Endothelial cell of umbilical vein (primary cell): ENCODE data around the gene MVD. TPM values are rescaled to one million over a fixed set of nuclear protein-coding genes. Genes with fewer than 3 reads are reported as not detected.

ENCODE experiments used
- BruUV-seq: library from RNA; stranded (reverse); fragments of 400-500 nt; replicated peaks from 2 replicates; lab custom pipeline; 2021; lab: Mats Ljungman, UMichigan
- CTCF ChIA-PET: fragments of 300-600, 350-600 bp; sonication (Branson Sonifier 250); formaldehyde crosslinking; loops from one replicate; lab custom pipeline; 2021; ENCODE audit warnings: antibody characterized with exemption, inconsistent platforms; lab: Charles Lee
- POLR2A ChIA-PET: fragments of 300-600, 350-600 bp; sonication (Branson Sonifier 250); formaldehyde crosslinking; loops from one replicate; lab custom pipeline; 2021; ENCODE audit warnings: antibody characterized with exemption, inconsistent platforms; lab: Charles Lee
- DNase-seq: peaks from one replicate; pipeline ENCODE4 v3.0.0-alpha.2; 2011; ENCODE audit warnings: low read depth, low spot score
- FAIRE-seq: peaks from 2 replicates; lab custom pipeline; 2011; peaks lifted over from hg19 to GRCh38; lab: Jason Lieb, UNC
- H2AFZ ChIP-seq: 2 replicates; pipeline ENCODE4 v1.6.0; 2012; ENCODE audit warnings: low read depth, low read length, control low read depth, inconsistent platforms
- H3K27ac ChIP-seq: 2 replicates; pipeline ENCODE4 v1.5.1; 2011; ENCODE audit warnings: low read depth, mild to moderate bottlenecking, control low read depth, low read length, moderate library complexity; ENCODE audit not compliant: insufficient read depth
- H3K27me3 ChIP-seq, 2 experiments: 2 replicates each; pipeline versions ENCODE4 v1.6.0 to v1.6.1; 2011; ENCODE audit warnings: low read length in 2 of 2, mixed read lengths in 1 of 2; ENCODE audit not compliant: control insufficient read depth in 2 of 2, insufficient read depth in 2 of 2
- H3K36me3 ChIP-seq, 2 experiments: 2 replicates in 1 of 2; 3 replicates in 1 of 2; pipeline ENCODE4 v1.5.1; 2011; ENCODE audit warnings: low read length in 2 of 2, mild to moderate bottlenecking in 1 of 2, moderate library complexity in 1 of 2; ENCODE audit not compliant: control insufficient read depth in 2 of 2, insufficient read depth in 2 of 2; ENCODE audit errors: extremely low read depth in 1 of 2
- H3K4me1 ChIP-seq: 3 replicates; pipeline ENCODE4 v1.5.1; 2011; ENCODE audit warnings: mild to moderate bottlenecking, low read length; ENCODE audit not compliant: control insufficient read depth, insufficient read depth; ENCODE audit errors: extremely low read depth
- H3K4me2 ChIP-seq: 2 replicates; pipeline ENCODE4 v1.6.1; 2011; ENCODE audit warnings: low read length, control low read depth, mixed read lengths; ENCODE audit not compliant: insufficient read depth
- H3K4me3 ChIP-seq, 3 experiments: fragments of 200-600 bp in 1 of 3; sonication (generic), shearing (Covaris generic) in 1 of 3; replicated peaks in 1 of 3; 2 replicates each; pipeline ENCODE4 v1.5.1; 2011 to 2016; ENCODE audit warnings: control low read depth in 3 of 3, low read length in 3 of 3, mild to moderate bottlenecking in 2 of 3, inconsistent platforms in 1 of 3, low read depth in 1 of 3, moderate library complexity in 1 of 3; ENCODE audit not compliant: insufficient read depth in 1 of 3
- H3K79me2 ChIP-seq: 2 replicates; pipeline ENCODE4 v1.6.0; 2012; ENCODE audit warnings: low read length, inconsistent platforms; ENCODE audit not compliant: control insufficient read depth, insufficient read depth
- H3K9ac ChIP-seq: replicated peaks from 2 replicates; pipeline ENCODE3; 2011; ENCODE audit warnings: low read length, control low read depth; ENCODE audit not compliant: insufficient read depth; ENCODE audit errors: extremely low read depth
- H3K9me1 ChIP-seq: replicated peaks from 3 replicates; pipeline ENCODE4 v1.6.0; 2011; ENCODE audit warnings: mild to moderate bottlenecking, low read length; ENCODE audit not compliant: control insufficient read depth, insufficient read depth; ENCODE audit errors: extremely low read depth
- H3K9me3 ChIP-seq: replicated peaks from 2 replicates; pipeline ENCODE4 v1.5.1; 2012; ENCODE audit warnings: low read length, inconsistent platforms; ENCODE audit not compliant: control insufficient read depth, insufficient read depth
- H4K20me1 ChIP-seq: replicated peaks from 2 replicates; pipeline ENCODE3; 2011; ENCODE audit warnings: mild to moderate bottlenecking, low read length; ENCODE audit not compliant: control insufficient read depth, insufficient read depth; ENCODE audit errors: extremely low read depth
- EZH2 ChIP-seq: IDR thresholded peaks from 2 replicates; pipeline ENCODE4 v1.6.1; 2012; ENCODE audit warnings: borderline replicate concordance, low read depth, mild to moderate bottlenecking, moderate library complexity, low read length, inconsistent platforms; ENCODE audit not compliant: severe bottlenecking
- FOS ChIP-seq: IDR thresholded peaks from 2 replicates; pipeline ENCODE4 v1.6.1; 2011; ENCODE audit warnings: mild to moderate bottlenecking, low read length, moderate library complexity, borderline replicate concordance; ENCODE audit not compliant: insufficient read depth
- GATA2 ChIP-seq: IDR thresholded peaks from 2 replicates; pipeline ENCODE4 v1.7.0; 2011; ENCODE audit warnings: low read depth, mild to moderate bottlenecking, moderate library complexity, mixed read lengths, low read length; ENCODE audit not compliant: insufficient read length, insufficient read depth
- JUN ChIP-seq: IDR thresholded peaks from 2 replicates; pipeline ENCODE4 v1.6.1; 2011; ENCODE audit warnings: borderline replicate concordance, low read depth; ENCODE audit not compliant: insufficient read length, insufficient read depth
- MAX ChIP-seq: IDR thresholded peaks from 2 replicates; pipeline ENCODE4 v1.6.1; 2011; ENCODE audit not compliant: insufficient read depth, insufficient read length
- MYC ChIP-seq: IDR thresholded peaks from one replicate; pipeline ENCODE4 v1.6.1; 2011; ENCODE audit warnings: mild to moderate bottlenecking, low read depth, low read length
- POLR2A ChIP-seq: IDR thresholded peaks from 2 replicates; pipeline ENCODE4 v1.6.1; 2012; ENCODE audit warnings: low read depth, mild to moderate bottlenecking, control low read depth, low read length
- POLR2AphosphoS5 ChIP-seq: IDR thresholded peaks from 2 replicates; pipeline ENCODE4 v1.6.1; 2012; ENCODE audit warnings: low read depth, mild to moderate bottlenecking, control low read depth, low read length, moderate library complexity; ENCODE audit not compliant: insufficient read depth
- dilution Hi-C: fragments of 300-500 bp; cut with MboI; formaldehyde crosslinking; loops from one replicate; pipeline ENCODE4 v1.15.0; 2019; ENCODE audit warnings: low sequenced_read_pairs; ENCODE audit not compliant: extremely low pct_ligation_motif_present
- intact Hi-C: fragments of 100-400 bp; cut with micrococcal nuclease; formaldehyde crosslinking; loops from one replicate; pipeline ENCODE4 v1.10.0; 2022
- polyA plus RNA-seq, 4 experiments: library from polyadenylated mRNA; depleted of rRNA in 3 of 4; stranded (reverse) in 3 of 4; unstranded in 1 of 4; fragments of >200 nt; gene quantifications; 2 replicates each; pipeline versions ENCODE4 v1.2.1 to v1.2.3, GENCODE V29; 2011 to 2012; ENCODE audit warnings: missing spikeins in 1 of 4
- total RNA-seq: library from RNA; stranded (reverse); gene quantifications from 2 replicates; pipeline ENCODE4 v1.2.3, GENCODE V29; 2021
- TF ChIP-seq, protein P1 (sequence below), 2 donors: IDR thresholded peaks; 1 replicate in 1 of 2; 2 replicates in 1 of 2; pipeline ENCODE4 v1.5.1; 2011; ENCODE audit warnings: low read length in 2 of 2, mild to moderate bottlenecking in 2 of 2, moderate library complexity in 2 of 2, control low read depth in 1 of 2, inconsistent platforms in 1 of 2, low read depth in 1 of 2; ENCODE audit not compliant: insufficient read depth in 1 of 2; ENCODE audit errors: extremely low read depth in 1 of 2

Gene MVD
- total and polyA plus RNA-seq, 2 donors (not counting 3 experiments of a cell fraction or from before 2014, with no cell fraction given), result 64.4 to 142 TPM

GRCh38 chr16:88659160-88659559 lies 3.7 kb downstream of the MVD start:
- Histone ChIP-seq H2AFZ (no peak overlapping the region), H3K4me3 (no peak overlapping the region), H3K4me1 (peaks cover 7% of the 10 kb centered on the region), H4K20me1 (no peaks in the 10 kb centered on the region), H3K36me3 (peaks cover 7 to 15% of the 10 kb centered on the region in 2 experiments), H3K27ac (no peak overlapping the region), H3K9me1 (no peaks in the 10 kb centered on the region), H3K4me2 (no peak overlapping the region), H3K79me2 (peaks cover 40% of the 10 kb centered on the region), H3K27me3 (no peaks in the 10 kb centered on the region), H3K9me3 (no peaks in the 10 kb centered on the region), H3K9ac (no peak overlapping the region)
- intact Hi-C loops (no loop called here), dilution Hi-C loops (no loop called here)
- TF ChIP-seq EZH2 (no peak), FOS (no peak), POLR2A (no peak), MAX (no peak), POLR2AphosphoS5 (no peak), GATA2 (no peak), JUN (no peak), MYC (no peak)
- TF ChIP-seq, protein P1, sequence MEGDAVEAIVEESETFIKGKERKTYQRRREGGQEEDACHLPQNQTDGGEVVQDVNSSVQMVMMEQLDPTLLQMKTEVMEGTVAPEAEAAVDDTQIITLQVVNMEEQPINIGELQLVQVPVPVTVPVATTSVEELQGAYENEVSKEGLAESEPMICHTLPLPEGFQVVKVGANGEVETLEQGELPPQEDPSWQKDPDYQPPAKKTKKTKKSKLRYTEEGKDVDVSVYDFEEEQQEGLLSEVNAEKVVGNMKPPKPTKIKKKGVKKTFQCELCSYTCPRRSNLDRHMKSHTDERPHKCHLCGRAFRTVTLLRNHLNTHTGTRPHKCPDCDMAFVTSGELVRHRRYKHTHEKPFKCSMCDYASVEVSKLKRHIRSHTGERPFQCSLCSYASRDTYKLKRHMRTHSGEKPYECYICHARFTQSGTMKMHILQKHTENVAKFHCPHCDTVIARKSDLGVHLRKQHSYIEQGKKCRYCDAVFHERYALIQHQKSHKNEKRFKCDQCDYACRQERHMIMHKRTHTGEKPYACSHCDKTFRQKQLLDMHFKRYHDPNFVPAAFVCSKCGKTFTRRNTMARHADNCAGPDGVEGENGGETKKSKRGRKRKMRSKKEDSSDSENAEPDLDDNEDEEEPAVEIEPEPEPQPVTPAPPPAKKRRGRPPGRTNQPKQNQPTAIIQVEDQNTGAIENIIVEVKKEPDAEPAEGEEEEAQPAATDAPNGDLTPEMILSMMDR (IDR thresholded peaks at IDR 0.05; ENCODE audit: extremely low read depth in 1 of 2, insufficient read depth in 1 of 2, low read depth in 1 of 2, low read length in 2 of 2), result no peak
- no TSS peak for BruUV-seq
- CTCF ChIA-PET, result no interaction called here
- no peak for FAIRE-seq
- POLR2A ChIA-PET, result no interaction called here
- DNase-seq, result no peak
